ENCODE measurements around the gene LRCOL1. TPM values are rescaled to one million over a fixed set of nuclear protein-coding genes. Genes with fewer than 3 reads are reported as not detected.

Gene LRCOL1
- total and polyA plus RNA-seq, 2 of the 13 experiments (the other 11 are each of a cell fraction or from before 2014, with no cell fraction given) = not detected

GRCh38 chr12:132600048-132601032 is 10.0 kb downstream of the LRCOL1 start (continued):
- TF ChIP-seq ZNF770 (CRISPR knock-in tag; IDR thresholded peaks at IDR 0.05) (no peak), ZFP1 (CRISPR knock-in tag; IDR thresholded peaks at IDR 0.05) (no peak), MAX (IDR thresholded peaks at IDR 0.05) (peak; percentile 71), ZSCAN21 (CRISPR knock-in tag; IDR thresholded peaks at IDR 0.05; ENCODE audit: borderline replicate concordance) (0 out of 2 replicates have a peak, but pooled peaks have one; percentile 10), ELF1 (CRISPR knock-in tag; IDR thresholded peaks at IDR 0.05) (peak; percentile 80), ZNF121 (CRISPR knock-in tag; IDR thresholded peaks at IDR 0.05) (peak; percentile 36; the same call in 1 of the 2 replicates), MTA1 (CRISPR knock-in tag; IDR thresholded peaks at IDR 0.05; ENCODE audit: borderline replicate concordance) (peak; percentile 32; the same call in 1 of the 2 replicates), IKZF5 (CRISPR knock-in tag; IDR thresholded peaks at IDR 0.05) (peak; percentile 29; the same call in 1 of the 2 replicates), MEF2D (CRISPR knock-in tag; IDR thresholded peaks at IDR 0.05) (0 out of 2 replicates have a peak, but pooled peaks have one; percentile 54), HNRNPL (IDR thresholded peaks at IDR 0.05; ENCODE audit: low read depth, low read length) (0 out of 2 replicates have a peak, but pooled peaks have one; percentile 38), ZNF687 (CRISPR knock-in tag; IDR thresholded peaks at IDR 0.05) (peak; percentile 90), ZNF292 (CRISPR knock-in tag; IDR thresholded peaks at IDR 0.05; ENCODE audit: borderline replicate concordance, low read depth) (no peak; the same call in 1 of the 2 replicates), MAZ (IDR thresholded peaks at IDR 0.05; ENCODE audit: borderline replicate concordance, low read depth, low read length) (no peak), MAZ (CRISPR knock-in tag; IDR thresholded peaks at IDR 0.05; ENCODE audit: low read depth) (peak; percentile 58; the same call in 1 of the 2 replicates), NFKBIZ (CRISPR knock-in tag; IDR thresholded peaks at IDR 0.05) (0 out of 2 replicates have a peak, but pooled peaks have one; percentile 62), FOXA3 (CRISPR knock-in tag; IDR thresholded peaks at IDR 0.05) (0 out of 2 replicates have a peak, but pooled peaks have one; percentile 30), ZNF747 (CRISPR knock-in tag; IDR thresholded peaks at IDR 0.05; ENCODE audit: borderline replicate concordance) (peak; percentile 56; the same call in 1 of the 2 replicates), ZNF446 (CRISPR knock-in tag; IDR thresholded peaks at IDR 0.05) (0 out of 2 replicates have a peak, but pooled peaks have one; percentile 35), ZNF670 (CRISPR knock-in tag; IDR thresholded peaks at IDR 0.05; ENCODE audit: borderline replicate concordance) (no peak)

Measured in HepG2 (cell line).